HepG2 (cell line): ENCODE results near the gene TMC8. TPM values are rescaled to one million over a fixed set of nuclear protein-coding genes. Genes with fewer than 3 reads are reported as not detected.

ENCODE experiments used
- ATAC-seq: fragments of 200-7000 bp; cut with Tn5 transposase; 3 replicates; pipeline ENCODE4 v1.9.1; 2020; ENCODE audit warnings: mild to moderate bottlenecking, moderate library complexity
- BruUV-seq: library from RNA; stranded (reverse); fragments of 400-500 nt; replicated peaks from 2 replicates; lab custom pipeline; 2021; lab: Mats Ljungman, UMichigan
- CTCF ChIA-PET: fragments of 300-600 bp; formaldehyde crosslinking; extraction: SDS; loops from one replicate; lab custom pipeline; 2021; ENCODE audit warnings: low total read pairs, inconsistent platforms, low intra/inter-chr PET ratio; lab: Yijun Ruan, JAX
- POLR2A ChIA-PET: fragments of 350-600 bp; sonication (Branson Sonifier 250); formaldehyde crosslinking; loops from one replicate; lab custom pipeline; 2020; ENCODE audit warnings: antibody characterized with exemption, inconsistent platforms; lab: Yijun Ruan, JAX
- DNase-seq: peaks from one replicate; pipeline ENCODE4 v3.0.0-alpha.2; 2015; ENCODE audit warnings: low spot score
- FAIRE-seq: peaks from 3 replicates; lab custom pipeline; 2011; peaks lifted over from hg19 to GRCh38; lab: Jason Lieb, UNC
- H2AFZ ChIP-seq: one replicate; pipeline ENCODE4 v1.6.1; 2011; ENCODE audit warnings: low read length, inconsistent platforms
- H3K27ac ChIP-seq: fragments of 300-600 bp; 3 replicates; pipeline ENCODE4 v1.8.0; 2011; ENCODE audit warnings: mixed run types, mild to moderate bottlenecking, mixed read lengths, low read length, inconsistent platforms; ENCODE audit not compliant: insufficient read depth; ENCODE audit errors: extremely low read length
- H3K27me3 ChIP-seq, 2 experiments: fragments of 200-600 bp in 1 of 2; 2 replicates in 1 of 2; 3 replicates in 1 of 2; pipeline versions ENCODE4 v1.6.0 to v1.8.0; 2011; ENCODE audit warnings: low read length in 2 of 2, mild to moderate bottlenecking in 2 of 2, moderate library complexity in 2 of 2, inconsistent platforms in 1 of 2; ENCODE audit not compliant: insufficient read depth in 2 of 2, control insufficient read depth in 1 of 2
- H3K36me3 ChIP-seq, 2 experiments: fragments of 200-600 bp in 1 of 2; replicated peaks in 1 of 2; 2 replicates in 1 of 2; 3 replicates in 1 of 2; pipeline versions ENCODE4 v1.5.1 to v1.8.0; 2011; ENCODE audit warnings: low read length in 2 of 2, inconsistent platforms in 1 of 2; ENCODE audit not compliant: insufficient read depth in 2 of 2, control insufficient read depth in 1 of 2
- H3K4me1 ChIP-seq: 2 replicates; pipeline ENCODE4 v1.5.1; 2012; ENCODE audit warnings: low read length, inconsistent platforms; ENCODE audit not compliant: insufficient read depth
- H3K4me2 ChIP-seq: 2 replicates; pipeline ENCODE4 v1.6.0; 2011; ENCODE audit warnings: low read depth, low read length, inconsistent platforms
- H3K4me3 ChIP-seq, 3 experiments: fragments of 200-600 bp in 1 of 3; sonication (generic), shearing (Covaris generic) in 1 of 3; replicated peaks in 1 of 3; 2 replicates each; pipeline ENCODE4 v1.5.1; 2011 to 2016; ENCODE audit warnings: low read length in 3 of 3, inconsistent platforms in 2 of 3, low read depth in 2 of 3, mild to moderate bottlenecking in 2 of 3, control low read depth in 1 of 3, mixed read lengths in 1 of 3; ENCODE audit not compliant: insufficient read depth in 1 of 3
- H3K79me2 ChIP-seq: one replicate; pipeline ENCODE4 v1.6.1; 2011; ENCODE audit warnings: low read length, inconsistent platforms; ENCODE audit not compliant: insufficient read depth
- H3K9ac ChIP-seq: 2 replicates; pipeline ENCODE4 v1.6.0; 2011; ENCODE audit warnings: mild to moderate bottlenecking, low read depth, low read length, inconsistent platforms; ENCODE audit not compliant: insufficient read depth
- H3K9me3 ChIP-seq: 2 replicates; pipeline ENCODE4 v1.5.1; 2012; ENCODE audit warnings: mild to moderate bottlenecking, low read length
- H4K20me1 ChIP-seq: 2 replicates; pipeline ENCODE4 v1.6.0; 2011; ENCODE audit warnings: inconsistent platforms, mild to moderate bottlenecking, low read length, moderate library complexity; ENCODE audit not compliant: insufficient read depth
- GATAD1 ChIP-seq: IDR thresholded peaks from 2 replicates; pipeline ENCODE4 v1.6.1; 2016; ENCODE audit warnings: missing genetic modification reagents, missing compliant biosample characterization
- GATAD2A ChIP-seq: IDR thresholded peaks from 2 replicates; pipeline ENCODE4 v1.6.1; 2016
- GPBP1L1 ChIP-seq: sonication (generic); formaldehyde crosslinking; IDR thresholded peaks from 2 replicates; pipeline ENCODE4 v1.5.0; 2020; ENCODE audit warnings: mild to moderate bottlenecking, missing genetic modification reagents
- IRF9 ChIP-seq: sonication (generic); formaldehyde crosslinking; IDR thresholded peaks from 2 replicates; pipeline ENCODE4 v1.8.0; 2022; ENCODE audit warnings: missing genetic modification reagents, mild to moderate bottlenecking, borderline replicate concordance
- NFRKB ChIP-seq: fragments of 450-650 bp; IDR thresholded peaks from 2 replicates; pipeline ENCODE4 v1.6.1; 2017
- NR2F1 ChIP-seq, 2 experiments: fragments of 450-650 bp in 1 of 2; formaldehyde crosslinking in 1 of 2; IDR thresholded peaks; 2 replicates each; pipeline versions ENCODE4 v1.5.0 to v1.6.1; 2016 to 2020; ENCODE audit warnings: mild to moderate bottlenecking in 1 of 2, missing compliant biosample characterization in 1 of 2, missing genetic modification reagents in 1 of 2, moderate library complexity in 1 of 2
- PLRG1 ChIP-seq: fragments of 450-650 bp; conservative IDR thresholded peaks from 2 replicates; pipeline ENCODE4 v1.6.1; 2016
- RNF219 ChIP-seq: sonication (generic); formaldehyde crosslinking; IDR thresholded peaks from 2 replicates; pipeline ENCODE4 v1.5.0; 2020; ENCODE audit warnings: mild to moderate bottlenecking, missing genetic modification reagents
- SP4 ChIP-seq: sonication (generic); formaldehyde crosslinking; IDR thresholded peaks from 2 replicates; pipeline ENCODE4 v1.8.1; 2023; ENCODE audit warnings: mild to moderate bottlenecking, missing genetic modification reagents
- TGIF2 ChIP-seq: IDR thresholded peaks from 2 replicates; pipeline ENCODE4 v1.6.1; 2016; ENCODE audit warnings: control low read depth, missing compliant biosample characterization
- WIZ ChIP-seq: sonication (generic); formaldehyde crosslinking; IDR thresholded peaks from 2 replicates; pipeline ENCODE4 v1.5.1; 2020; ENCODE audit warnings: mild to moderate bottlenecking, missing genetic modification reagents
- ZMYM4 ChIP-seq: sonication (generic); formaldehyde crosslinking; IDR thresholded peaks from 2 replicates; pipeline ENCODE4 v1.8.1; 2023; ENCODE audit warnings: mild to moderate bottlenecking, missing genetic modification reagents
- ZNF136 ChIP-seq: sonication (generic); formaldehyde crosslinking; IDR thresholded peaks from 2 replicates; pipeline ENCODE4 v1.8.1; 2022; ENCODE audit warnings: low read depth, mild to moderate bottlenecking, moderate library complexity, missing genetic modification reagents
- ZNF160 ChIP-seq: sonication (generic); formaldehyde crosslinking; IDR thresholded peaks from 2 replicates; pipeline ENCODE4 v1.8.0; 2022; ENCODE audit warnings: mild to moderate bottlenecking, inconsistent platforms, missing genetic modification reagents
- ZNF547 ChIP-seq: sonication (generic); formaldehyde crosslinking; IDR thresholded peaks from 2 replicates; pipeline ENCODE4 v1.5.1; 2020; ENCODE audit warnings: mild to moderate bottlenecking, missing genetic modification reagents
- ZNF564 ChIP-seq: sonication (generic); formaldehyde crosslinking; IDR thresholded peaks from 2 replicates; pipeline ENCODE4 v1.8.1; 2023; ENCODE audit warnings: mild to moderate bottlenecking, missing genetic modification reagents
- ZNF614 ChIP-seq: IDR thresholded peaks from 2 replicates; pipeline ENCODE4 v1.6.1; 2018; ENCODE audit warnings: missing biosample characterization, missing genetic modification reagents, inconsistent platforms, borderline replicate concordance
- ZNF678 ChIP-seq: sonication (generic); formaldehyde crosslinking; IDR thresholded peaks from 2 replicates; pipeline ENCODE4 v1.4.0; 2020; ENCODE audit warnings: mild to moderate bottlenecking, missing genetic modification reagents
- WGBS: methylation state at CpG from one replicate; pipeline ENCODE4 v1.1.6; 2017; ENCODE audit warnings: low lambda C conversion rate; 5-methylcytosine and 5-hydroxymethylcytosine counted together
- in situ Hi-C: cut with HindIII; loops from 2 replicates; pipeline ENCODE4 v1.10.0; 2017; ENCODE audit warnings: low pct_unique_long_range_greater_than_20kb; ENCODE audit not compliant: extremely low pct_ligation_motif_present
- intact Hi-C: fragments of 100-400 bp; cut with micrococcal nuclease; formaldehyde crosslinking; loops from one replicate; pipeline ENCODE4 v1.10.0; 2022; ENCODE audit not compliant: unreplicated experiment
- polyA plus RNA-seq, 8 experiments: library from polyadenylated mRNA; depleted of rRNA in 3 of 8; stranded (reverse) in 7 of 8; unstranded in 1 of 8; fragments of >200 nt; fragmentation: Illumina TruSeq in 4 of 8; extraction: Trizol in 4 of 8; gene quantifications; 2 replicates each; pipeline versions ENCODE4 v1.2.1 to v1.2.3, GENCODE V29; 2011 to 2016; ENCODE audit warnings: low read depth in 4 of 8, missing spikeins in 1 of 8, mixed read lengths in 1 of 8; ENCODE audit not compliant: insufficient read depth in 1 of 8
- total RNA-seq, 5 experiments: library from RNA; depleted of rRNA; stranded (reverse); fragments of >200 nt; fragmentation: Illumina TruSeq; extraction: Trizol; gene quantifications; 2 replicates each; pipeline ENCODE4 v1.2.3, GENCODE V29; 2016; ENCODE audit warnings: low read depth in 1 of 5

Gene TMC8
- total and polyA plus RNA-seq, 2 of the 13 experiments (the other 11 are each of a cell fraction or from before 2014, with no cell fraction given): 0.53 to 7.8 TPM

GRCh38 chr17:78144147-78144719 lies 13.7 kb downstream of the TMC8 start (continued):
- TF ChIP-seq ZNF136 (CRISPR knock-in tag) (no peak), NFRKB (no peak), NR2F1 (CRISPR knock-in tag; IDR thresholded peaks at IDR 0.05) (peak in 1 of 2 experiments; percentile 67; a peak in 2 of 4 replicates), ZNF547 (0 out of 2 replicates have a peak, but pooled peaks have one; percentile 11), ZNF614 (CRISPR knock-in tag) (no peak), GATAD2A (peak; percentile 23; the same call in 1 of the 2 replicates), WIZ (0 out of 2 replicates have a peak, but pooled peaks have one; percentile 48), TGIF2 (0 out of 2 replicates have a peak, but pooled peaks have one; percentile 19), ZNF564 (CRISPR knock-in tag) (0 out of 2 replicates have a peak, but pooled peaks have one; percentile 23)

GRCh38 chr17:78144736-78145641 lies 14.4 kb downstream of the TMC8 start:
- no peak for DNase-seq
- Histone ChIP-seq H3K9ac (0 out of 2 replicates have a peak overlapping the region, but pooled peaks have one; percentile 10), H3K36me3 (no peaks in the 10 kb centered on the region), H4K20me1 (no peaks in the 10 kb centered on the region), H3K4me2 (peak overlapping the region; percentile 78), H3K4me3 (peak overlapping the region in 2 of 3 experiments; percentile 9 to 65; a peak in 2 of 6 replicates), H3K27ac (peak overlapping the region; percentile 34), H3K27me3 (peaks cover 9 to 26% of the 10 kb centered on the region in 2 experiments; a peak in 4 of 5 replicates), H2AFZ (no peak overlapping the region), H3K9me3 (no peaks in the 10 kb centered on the region), H3K4me1 (peaks cover 86% of the 10 kb centered on the region), H3K79me2 (no peaks in the 10 kb centered on the region)
- in situ Hi-C loops: no loop called here
- CTCF ChIA-PET: no interaction called here
- FAIRE-seq: no peak
- POLR2A ChIA-PET: interaction anchor here (1.4 to 2.2 kb wide), 4 partner anchors 9 to 42 kb away, joined by 5 to 11 read pairs (median 8); partner anchors contain the start of genes AFMID, SYNGR2 and TK1
- no TSS peak for BruUV-seq
- 0% methylated on average over 18 of the region's 18 CpGs for WGBS
- intact Hi-C loops: loop anchor here (5.0 kb wide), 2 partner anchors 697 to 782 kb away; partner anchors contain the start of genes TIMP2 and USP36
- ATAC-seq: peak; percentile 75
- TF ChIP-seq GATAD1 (CRISPR knock-in tag): peak; percentile 66; the same call in 1 of the 2 replicates
- no peak; the same call in none of the 2 replicates for TF ChIP-seq SP4 (CRISPR knock-in tag)
- TF ChIP-seq ZNF160 (CRISPR knock-in tag): peak; percentile 89
- TF ChIP-seq ZNF678 (CRISPR knock-in tag): no peak; the same call in 1 of the 2 replicates
- TF ChIP-seq GPBP1L1 (CRISPR knock-in tag): no peak
- peak; percentile 25 for TF ChIP-seq ZMYM4 (CRISPR knock-in tag)
- no peak for TF ChIP-seq PLRG1
- no peak for TF ChIP-seq RNF219 (CRISPR knock-in tag)
- peak; percentile 76; the same call in 1 of the 2 replicates for TF ChIP-seq IRF9 (CRISPR knock-in tag)
